Hepatocyte (in vitro differentiated cells): ENCODE data around the gene TCN2. TPM values are rescaled to one million over a fixed set of nuclear protein-coding genes. Genes with fewer than 3 reads are reported as not detected.

ENCODE experiments used
- DNase-seq: peaks from one replicate; pipeline ENCODE4 v3.0.0-alpha.2; 2016; ENCODE audit warnings: low spot score
- H2AFZ ChIP-seq: fragments of 200-600 bp; sonication (generic); 2 replicates; pipeline ENCODE4 v1.6.0; 2016; ENCODE audit warnings: antibody characterized with exemption, mild to moderate bottlenecking
- H3K27ac ChIP-seq: fragments of 200-600 bp; sonication (generic); 2 replicates; pipeline ENCODE4 v1.5.1; 2016; ENCODE audit warnings: mild to moderate bottlenecking
- H3K27me3 ChIP-seq: fragments of 200-600 bp; sonication (generic); 2 replicates; pipeline ENCODE4 v1.6.1; 2016
- H3K36me3 ChIP-seq: fragments of 200-600 bp; sonication (generic); replicated peaks from 2 replicates; pipeline ENCODE4 v1.5.1; 2016; ENCODE audit warnings: low read depth; ENCODE audit not compliant: insufficient read depth
- H3K4me1 ChIP-seq: fragments of 200-600 bp; sonication (generic); 2 replicates; pipeline ENCODE4 v1.5.1; 2016; ENCODE audit warnings: mild to moderate bottlenecking, moderate library complexity; ENCODE audit not compliant: insufficient read depth
- H3K4me2 ChIP-seq: fragments of 200-600 bp; sonication (generic); 2 replicates; pipeline ENCODE4 v1.6.0; 2016
- H3K4me3 ChIP-seq: fragments of 200-600 bp; sonication (generic); 2 replicates; pipeline ENCODE4 v1.5.1; 2016; ENCODE audit warnings: mild to moderate bottlenecking
- H3K79me2 ChIP-seq: fragments of 200-600 bp; sonication (generic); 2 replicates; pipeline ENCODE4 v1.6.0; 2017; ENCODE audit warnings: mild to moderate bottlenecking
- H3K9me2 ChIP-seq: fragments of 200-600 bp; sonication (generic); replicated peaks from 2 replicates; pipeline ENCODE4 v1.6.0; 2017; ENCODE audit warnings: mild to moderate bottlenecking; ENCODE audit not compliant: insufficient read depth
- H3K9me3 ChIP-seq: fragments of 200-600 bp; sonication (generic); 2 replicates; pipeline ENCODE4 v1.5.1; 2016; ENCODE audit warnings: low read depth, mild to moderate bottlenecking
- H4K20me1 ChIP-seq: fragments of 200-600 bp; sonication (generic); 2 replicates; pipeline ENCODE4 v1.6.0; 2016; ENCODE audit warnings: mild to moderate bottlenecking; ENCODE audit not compliant: insufficient read depth, poor library complexity, severe bottlenecking
- EZH2 ChIP-seq: fragments of 200-600 bp; sonication (generic); IDR thresholded peaks from 2 replicates; pipeline ENCODE4 v1.6.1; 2016; ENCODE audit warnings: antibody characterized with exemption, mild to moderate bottlenecking, borderline replicate concordance
- EZH2phosphoT487 ChIP-seq: fragments of 200-600 bp; sonication (generic); IDR thresholded peaks from one replicate; pipeline ENCODE4 v1.6.1; 2018; ENCODE audit warnings: antibody characterized with exemption, mild to moderate bottlenecking, low read depth, moderate library complexity; ENCODE audit not compliant: unreplicated experiment, severe bottlenecking
- whole genome bisulfite sequencing: methylation state at CpG from one replicate; pipeline ENCODE4 v1.1.6; 2016; ENCODE audit warnings: low lambda C conversion rate; ENCODE audit errors: missing lambda C conversion rate; 5-methylcytosine and 5-hydroxymethylcytosine counted together
- polyA plus RNA-seq: library from polyadenylated mRNA; unstranded; fragments of >200 nt; fragmentation: Nextera tagmentation; extraction: Ambion mirVana; gene quantifications from 2 replicates; pipeline ENCODE4 v1.2.1, GENCODE V29; 2016
- total RNA-seq: library from RNA; depleted of rRNA; stranded (reverse); fragments of >200 nt; gene quantifications from 2 replicates; pipeline ENCODE4 v1.2.3, GENCODE V29; 2014
- TF ChIP-seq, protein P1 (sequence below): fragments of 200-600 bp; sonication (generic); IDR thresholded peaks from 2 replicates; pipeline ENCODE4 v1.5.1; 2016; ENCODE audit warnings: antibody characterized with exemption, mild to moderate bottlenecking; ENCODE audit not compliant: poor library complexity

TCN2 gene
- total and polyA plus RNA-seq, 2 experiments from 2014 or later, result 28.8 to 39.3 TPM

- no peaks in the 10 kb centered on the region for H3K9me3 ChIP-seq
- H3K27ac ChIP-seq, result no peak overlapping the region
- no peaks in the 10 kb centered on the region for H3K4me1 ChIP-seq
- no peaks in the 10 kb centered on the region for H4K20me1 ChIP-seq
- H3K79me2 ChIP-seq, result no peaks in the 10 kb centered on the region
- H3K9me2 ChIP-seq, result no peaks in the 10 kb centered on the region
- H3K36me3 ChIP-seq, result no peaks in the 10 kb centered on the region
- no peak for DNase-seq
- WGBS, result 94% methylated on average over 16 of the region's 16 CpGs
- H3K4me3 ChIP-seq, result no peak overlapping the region
- no peaks in the 10 kb centered on the region for H3K27me3 ChIP-seq
- TF ChIP-seq EZH2phosphoT487, result no peak
- TF ChIP-seq, protein P1, sequence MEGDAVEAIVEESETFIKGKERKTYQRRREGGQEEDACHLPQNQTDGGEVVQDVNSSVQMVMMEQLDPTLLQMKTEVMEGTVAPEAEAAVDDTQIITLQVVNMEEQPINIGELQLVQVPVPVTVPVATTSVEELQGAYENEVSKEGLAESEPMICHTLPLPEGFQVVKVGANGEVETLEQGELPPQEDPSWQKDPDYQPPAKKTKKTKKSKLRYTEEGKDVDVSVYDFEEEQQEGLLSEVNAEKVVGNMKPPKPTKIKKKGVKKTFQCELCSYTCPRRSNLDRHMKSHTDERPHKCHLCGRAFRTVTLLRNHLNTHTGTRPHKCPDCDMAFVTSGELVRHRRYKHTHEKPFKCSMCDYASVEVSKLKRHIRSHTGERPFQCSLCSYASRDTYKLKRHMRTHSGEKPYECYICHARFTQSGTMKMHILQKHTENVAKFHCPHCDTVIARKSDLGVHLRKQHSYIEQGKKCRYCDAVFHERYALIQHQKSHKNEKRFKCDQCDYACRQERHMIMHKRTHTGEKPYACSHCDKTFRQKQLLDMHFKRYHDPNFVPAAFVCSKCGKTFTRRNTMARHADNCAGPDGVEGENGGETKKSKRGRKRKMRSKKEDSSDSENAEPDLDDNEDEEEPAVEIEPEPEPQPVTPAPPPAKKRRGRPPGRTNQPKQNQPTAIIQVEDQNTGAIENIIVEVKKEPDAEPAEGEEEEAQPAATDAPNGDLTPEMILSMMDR, result no peak
- TF ChIP-seq EZH2, result no peak
- H3K4me2 ChIP-seq, result no peak overlapping the region
- H2AFZ ChIP-seq, result no peak overlapping the region
Observed at GRCh38 chr22:30643055-30643875, 36.3 kb downstream of the TCN2 start.

GRCh38 chr22:30646518-30647160 is 39.7 kb downstream of the TCN2 start:
- Histone ChIP-seq H3K4me1 (peaks cover 5% of the 10 kb centered on the region), H3K4me2 (no peak overlapping the region), H4K20me1 (no peaks in the 10 kb centered on the region), H3K9me2 (no peaks in the 10 kb centered on the region), H3K9me3 (no peaks in the 10 kb centered on the region), H3K79me2 (no peaks in the 10 kb centered on the region), H3K27ac (no peak overlapping the region), H2AFZ (no peak overlapping the region), H3K4me3 (no peak overlapping the region), H3K27me3 (no peaks in the 10 kb centered on the region), H3K36me3 (no peaks in the 10 kb centered on the region)
- 95% methylated on average over 25 of the region's 25 CpGs for WGBS
- no peak for DNase-seq
- TF ChIP-seq EZH2phosphoT487 (no peak), EZH2 (no peak)
- TF ChIP-seq, protein P1, result no peak

- H3K27me3 ChIP-seq, result no peaks in the 10 kb centered on the region
- no peaks in the 10 kb centered on the region for H3K9me3 ChIP-seq
- H4K20me1 ChIP-seq, result no peaks in the 10 kb centered on the region
- no peak for DNase-seq
- no peak overlapping the region for H2AFZ ChIP-seq
- H3K9me2 ChIP-seq, result no peaks in the 10 kb centered on the region
- TF ChIP-seq, protein P1, result no peak
- TF ChIP-seq EZH2, result no peak
- TF ChIP-seq EZH2phosphoT487, result no peak
- H3K4me3 ChIP-seq, result no peak overlapping the region
- no peaks in the 10 kb centered on the region for H3K79me2 ChIP-seq
- H3K4me2 ChIP-seq, result no peak overlapping the region
- no peaks in the 10 kb centered on the region for H3K36me3 ChIP-seq
- WGBS, result 90% methylated on average over 3 of the region's 3 CpGs
- H3K27ac ChIP-seq, result no peak overlapping the region
- H3K4me1 ChIP-seq, result peaks cover 5% of the 10 kb centered on the region
Observed at GRCh38 chr22:30647536-30647935, 40.6 kb downstream of the TCN2 start.
